Smooth muscle cell (in vitro differentiated cells): ENCODE results near the gene SLC2A5. TPM values are rescaled to one million over a fixed set of nuclear protein-coding genes. Genes with fewer than 3 reads are reported as not detected.

Experiments used
- DNase-seq: peaks from one replicate; lab custom pipeline; 2025; ENCODE audit not compliant: unreplicated experiment; lab: John Stamatoyannopoulos, UW
- H2AFZ ChIP-seq: fragments of 200-600 bp; sonication (generic); 2 replicates; pipeline ENCODE4 v1.6.0; 2016; ENCODE audit warnings: antibody characterized with exemption, low read depth, mild to moderate bottlenecking
- H3F3A ChIP-seq: fragments of 200-600 bp; sonication (generic); 2 replicates; pipeline ENCODE4 v1.6.0; 2017; ENCODE audit warnings: antibody characterized with exemption, low read depth
- H3K27ac ChIP-seq: fragments of 200-600 bp; sonication (generic); 2 replicates; pipeline ENCODE4 v1.5.1; 2016; ENCODE audit warnings: low read depth, mild to moderate bottlenecking
- H3K27me3 ChIP-seq: fragments of 200-600 bp; sonication (generic); 2 replicates; pipeline ENCODE4 v1.6.1; 2016; ENCODE audit warnings: low read depth, mild to moderate bottlenecking
- H3K36me3 ChIP-seq: fragments of 200-600 bp; sonication (generic); 2 replicates; pipeline ENCODE4 v1.5.1; 2016; ENCODE audit warnings: low read depth
- H3K4me1 ChIP-seq: fragments of 200-600 bp; sonication (generic); 2 replicates; pipeline ENCODE4 v1.5.1; 2016; ENCODE audit warnings: low read depth
- H3K4me2 ChIP-seq: fragments of 200-600 bp; sonication (generic); 2 replicates; pipeline ENCODE4 v1.6.0; 2016; ENCODE audit warnings: mild to moderate bottlenecking
- H3K4me3 ChIP-seq: fragments of 200-600 bp; sonication (generic); 2 replicates; pipeline ENCODE4 v1.5.1; 2016; ENCODE audit warnings: mild to moderate bottlenecking
- H3K79me2 ChIP-seq: fragments of 200-600 bp; sonication (generic); 2 replicates; pipeline ENCODE4 v1.6.0; 2016; ENCODE audit warnings: low read depth, mild to moderate bottlenecking
- H3K9ac ChIP-seq: fragments of 200-600 bp; sonication (generic); 2 replicates; pipeline ENCODE4 v1.6.0; 2016; ENCODE audit warnings: low read depth
- H3K9me3 ChIP-seq: fragments of 200-600 bp; sonication (generic); replicated peaks from 2 replicates; pipeline ENCODE4 v1.5.1; 2016; ENCODE audit warnings: low read depth
- H4K20me1 ChIP-seq: fragments of 200-600 bp; sonication (generic); 2 replicates; pipeline ENCODE4 v1.6.0; 2016; ENCODE audit warnings: low read depth
- WGBS: methylation state at CpG from one replicate; pipeline ENCODE4 v1.1.7; 2016; ENCODE audit warnings: low lambda C conversion rate; 5-methylcytosine and 5-hydroxymethylcytosine counted together
- polyA plus RNA-seq: library from polyadenylated mRNA; unstranded; fragments of >200 nt; fragmentation: Nextera tagmentation; extraction: Ambion mirVana; gene quantifications from 2 replicates; pipeline ENCODE4 v1.2.1, GENCODE V29; 2016
- total RNA-seq: library from RNA; depleted of rRNA; stranded (reverse); fragments of >200 nt; gene quantifications from 2 replicates; pipeline ENCODE4 v1.2.3, GENCODE V29; 2014
- TF ChIP-seq, protein P1 (sequence below): fragments of 200-600 bp; sonication (generic); IDR thresholded peaks from 2 replicates; pipeline ENCODE4 v1.5.1; 2017; ENCODE audit warnings: borderline replicate concordance, mild to moderate bottlenecking, antibody characterized with exemption; ENCODE audit not compliant: insufficient read depth, poor library complexity, severe bottlenecking

Gene SLC2A5
- total and polyA plus RNA-seq, 2 experiments from 2014 or later, result 0.04 TPM; not detected in 1

DNA sequence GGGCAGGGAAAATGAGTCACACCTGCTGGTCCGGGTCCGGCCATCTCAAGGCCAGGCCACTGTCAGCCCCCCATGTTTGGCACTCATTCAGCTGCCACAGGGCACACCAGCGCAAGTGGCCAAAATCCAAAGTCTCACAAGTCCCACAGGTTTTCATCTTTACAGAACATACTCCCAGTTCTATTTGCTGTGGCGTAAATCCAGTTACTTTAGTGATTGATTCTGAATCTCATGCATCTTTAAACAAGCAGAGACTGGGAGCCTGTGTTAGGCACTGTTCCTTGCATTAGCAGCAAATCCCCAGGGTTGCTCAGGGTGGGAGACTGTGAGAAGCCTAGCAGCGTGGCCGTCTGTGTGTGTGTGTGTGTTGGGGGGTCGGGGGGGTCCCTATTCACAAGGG, 1.1 kb upstream of the SLC2A5 start:
- Histone ChIP-seq H3K36me3 (no peaks in the 10 kb centered on the region), H2AFZ (no peak overlapping the region), H3K4me1 (peaks cover 5% of the 10 kb centered on the region), H3K4me3 (no peak overlapping the region), H3K79me2 (no peaks in the 10 kb centered on the region), H3K4me2 (no peak overlapping the region), H3K27me3 (no peaks in the 10 kb centered on the region), H3K27ac (no peak overlapping the region), H3K9me3 (no peaks in the 10 kb centered on the region), H3K9ac (no peak overlapping the region), H3F3A (no peaks in the 10 kb centered on the region), H4K20me1 (no peaks in the 10 kb centered on the region)
- DNase-seq, result no peak
- TF ChIP-seq, protein P1, sequence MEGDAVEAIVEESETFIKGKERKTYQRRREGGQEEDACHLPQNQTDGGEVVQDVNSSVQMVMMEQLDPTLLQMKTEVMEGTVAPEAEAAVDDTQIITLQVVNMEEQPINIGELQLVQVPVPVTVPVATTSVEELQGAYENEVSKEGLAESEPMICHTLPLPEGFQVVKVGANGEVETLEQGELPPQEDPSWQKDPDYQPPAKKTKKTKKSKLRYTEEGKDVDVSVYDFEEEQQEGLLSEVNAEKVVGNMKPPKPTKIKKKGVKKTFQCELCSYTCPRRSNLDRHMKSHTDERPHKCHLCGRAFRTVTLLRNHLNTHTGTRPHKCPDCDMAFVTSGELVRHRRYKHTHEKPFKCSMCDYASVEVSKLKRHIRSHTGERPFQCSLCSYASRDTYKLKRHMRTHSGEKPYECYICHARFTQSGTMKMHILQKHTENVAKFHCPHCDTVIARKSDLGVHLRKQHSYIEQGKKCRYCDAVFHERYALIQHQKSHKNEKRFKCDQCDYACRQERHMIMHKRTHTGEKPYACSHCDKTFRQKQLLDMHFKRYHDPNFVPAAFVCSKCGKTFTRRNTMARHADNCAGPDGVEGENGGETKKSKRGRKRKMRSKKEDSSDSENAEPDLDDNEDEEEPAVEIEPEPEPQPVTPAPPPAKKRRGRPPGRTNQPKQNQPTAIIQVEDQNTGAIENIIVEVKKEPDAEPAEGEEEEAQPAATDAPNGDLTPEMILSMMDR, result no peak
- 85% methylated on average over 7 of the region's 7 CpGs for WGBS

DNA sequence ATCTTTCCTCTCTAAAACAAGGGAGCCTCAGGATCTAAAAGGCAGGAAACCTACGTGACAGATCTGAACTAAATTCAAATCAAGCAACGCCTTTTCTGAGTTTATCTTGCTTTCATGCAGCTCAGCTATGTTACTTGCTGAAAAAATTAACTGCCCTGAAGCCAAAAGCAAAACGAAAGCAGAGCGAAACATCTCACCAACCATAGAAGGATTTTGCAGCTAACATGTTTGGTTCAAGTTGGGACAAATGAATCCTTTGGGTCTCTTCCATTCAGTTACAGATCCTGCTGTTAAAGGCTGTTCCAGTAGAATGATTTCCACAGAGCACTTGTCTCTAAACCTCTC, 482 bp downstream of the SLC2A5 start:
- 88% methylated on average over 4 of the region's 4 CpGs for WGBS
- no peak for DNase-seq
- Histone ChIP-seq H3K4me2 (no peak overlapping the region), H3K9me3 (no peaks in the 10 kb centered on the region), H3K4me1 (peaks cover 11% of the 10 kb centered on the region), H2AFZ (no peak overlapping the region), H3K36me3 (no peaks in the 10 kb centered on the region), H3F3A (no peaks in the 10 kb centered on the region), H3K27me3 (no peaks in the 10 kb centered on the region), H3K79me2 (no peaks in the 10 kb centered on the region), H3K9ac (no peak overlapping the region), H3K27ac (no peak overlapping the region), H4K20me1 (no peaks in the 10 kb centered on the region), H3K4me3 (no peak overlapping the region)
- TF ChIP-seq, protein P1, result no peak

DNA sequence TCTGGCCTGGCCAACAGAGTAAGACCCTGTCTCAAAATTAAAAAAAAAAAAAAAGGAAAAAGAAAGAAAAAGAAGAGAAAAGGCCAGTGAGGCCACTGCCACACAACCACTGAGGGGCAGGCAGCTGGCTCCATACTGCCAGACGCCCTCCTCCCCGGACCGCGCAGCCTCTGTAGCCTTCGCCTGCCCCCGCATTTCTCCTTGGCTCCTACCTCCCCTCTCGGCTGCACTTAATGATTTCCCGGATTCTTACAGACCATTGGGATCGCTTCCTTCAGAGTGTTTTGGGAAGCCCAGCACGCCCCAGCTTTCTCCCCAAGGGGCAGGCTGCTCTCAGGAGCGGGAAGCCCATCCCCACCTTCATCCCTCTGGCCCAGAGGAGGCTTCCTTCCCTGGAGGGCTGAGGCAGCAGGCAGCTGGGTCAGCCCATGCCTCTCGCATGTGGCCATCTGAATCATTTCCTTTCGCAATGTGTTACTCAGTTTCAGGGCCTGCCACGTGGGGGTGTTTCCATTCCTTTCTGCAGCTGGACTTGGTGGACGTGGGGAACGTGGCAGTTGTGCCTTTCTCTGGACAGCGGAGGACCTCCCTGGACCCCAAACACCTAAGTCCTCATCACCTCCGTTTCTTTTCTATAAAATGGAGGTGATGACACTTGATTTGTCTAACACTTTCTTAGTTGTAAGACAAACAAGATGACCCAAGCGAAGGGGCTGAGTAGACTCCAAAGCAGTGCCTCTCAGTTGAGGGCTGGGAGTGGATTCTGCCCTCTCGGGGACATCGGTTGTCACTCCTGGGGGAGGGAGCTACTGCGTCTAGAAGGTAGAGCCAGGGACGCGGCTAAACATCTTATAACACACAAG, 2.3 kb downstream of the SLC2A5 start:
- Histone ChIP-seq H3K79me2 (no peaks in the 10 kb centered on the region), H3K36me3 (no peaks in the 10 kb centered on the region), H3K4me3 (no peak overlapping the region), H3K9ac (no peak overlapping the region), H4K20me1 (no peaks in the 10 kb centered on the region), H3K4me2 (no peak overlapping the region), H3K9me3 (no peaks in the 10 kb centered on the region), H3K4me1 (peaks cover 12% of the 10 kb centered on the region), H2AFZ (no peak overlapping the region), H3K27me3 (no peaks in the 10 kb centered on the region), H3K27ac (no peak overlapping the region), H3F3A (no peaks in the 10 kb centered on the region)
- WGBS, result 76% methylated on average over 24 of the region's 24 CpGs
- no peak for DNase-seq
- TF ChIP-seq, protein P1, result no peak
